CD4-positive, alpha-beta T cell treated with Interleukin-17A for 4 hours (primary cell): Measurements from ENCODE around the gene NCR2.
"Not testable (repeated sequence)": the region's sequence is repeated elsewhere in the genome, so short reads cannot be mapped to it uniquely, and the experiment has no call there.

Source experiments
- DNase-seq: peaks from one replicate; pipeline ENCODE4 v3.0.0-alpha.2; 2020; ENCODE audit warnings: mixed read lengths

NCR2 gene, protein sequence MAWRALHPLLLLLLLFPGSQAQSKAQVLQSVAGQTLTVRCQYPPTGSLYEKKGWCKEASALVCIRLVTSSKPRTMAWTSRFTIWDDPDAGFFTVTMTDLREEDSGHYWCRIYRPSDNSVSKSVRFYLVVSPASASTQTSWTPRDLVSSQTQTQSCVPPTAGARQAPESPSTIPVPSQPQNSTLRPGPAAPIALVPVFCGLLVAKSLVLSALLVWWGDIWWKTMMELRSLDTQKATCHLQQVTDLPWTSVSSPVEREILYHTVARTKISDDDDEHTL

DNA sequence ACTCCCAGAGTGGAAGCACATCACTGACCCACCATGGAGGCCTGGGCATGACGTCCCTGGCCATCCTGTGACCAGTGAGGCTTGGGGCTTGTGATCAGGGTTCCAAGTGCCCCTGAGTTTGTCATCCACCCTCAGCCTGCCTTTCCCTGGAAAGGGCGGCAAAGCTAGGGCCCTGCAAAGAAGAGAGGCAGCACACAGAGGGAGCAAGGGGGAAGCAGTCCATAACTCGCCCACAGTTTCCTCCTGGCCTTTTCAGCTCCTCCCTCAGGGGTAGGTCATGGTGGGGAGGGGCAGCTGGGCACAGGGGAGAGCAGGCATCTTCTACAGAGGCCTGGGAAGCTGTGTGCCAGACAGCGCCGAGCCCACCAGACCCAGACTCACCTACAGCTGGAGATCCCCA, at the start of gene NCR2:
Gene NCR2, plus strand, starts transcription at position 313 of the 400 bp plus-strand sequence. CDS start 269 bp downstream, outside the sequence.
- no peak for DNase-seq

DNA sequence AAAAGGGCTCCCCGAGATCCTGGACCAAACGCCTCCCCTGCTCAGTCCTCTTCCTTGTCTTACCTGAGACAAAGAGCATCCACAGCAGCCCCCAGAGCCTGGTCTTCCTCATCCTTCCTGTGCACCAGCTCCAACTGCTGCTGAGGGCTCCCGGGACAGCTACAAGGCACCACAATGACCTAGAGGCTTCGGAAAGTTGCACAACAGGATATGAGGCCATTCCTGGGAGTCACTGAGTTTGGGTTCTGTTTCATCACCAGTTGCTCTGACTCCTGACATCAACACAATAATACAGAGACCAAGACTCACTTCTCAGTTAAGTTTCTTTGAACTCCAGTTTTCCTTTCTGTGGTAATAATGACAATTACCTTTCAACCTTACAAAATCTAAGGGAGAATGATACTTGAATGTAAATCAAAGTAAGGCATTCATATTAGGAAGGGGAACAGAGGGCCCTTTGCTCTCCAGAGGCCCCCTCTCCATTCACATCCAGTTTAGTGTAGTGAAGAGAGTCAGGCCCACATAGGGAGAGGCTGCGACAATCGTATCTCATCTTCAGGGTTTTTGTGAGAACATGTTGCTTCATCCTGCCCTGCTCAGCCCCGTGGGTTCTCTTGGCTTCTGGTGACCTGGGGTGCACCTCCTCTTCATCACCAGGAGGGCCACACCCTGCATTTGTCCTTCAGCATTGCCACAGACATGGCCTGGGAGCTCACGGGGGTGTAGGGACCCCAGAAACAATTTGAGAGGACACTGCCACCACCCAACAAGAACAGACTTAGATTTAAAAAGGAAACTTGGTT, 48.7 kb upstream of the NCR2 start, which contains the start of gene TREM1:
Gene TREM1, minus strand, starts transcription at position 139 of the 803 bp plus-strand sequence. Its CDS starts 27 bp downstream, at position 112.
- no peak for DNase-seq

DNA sequence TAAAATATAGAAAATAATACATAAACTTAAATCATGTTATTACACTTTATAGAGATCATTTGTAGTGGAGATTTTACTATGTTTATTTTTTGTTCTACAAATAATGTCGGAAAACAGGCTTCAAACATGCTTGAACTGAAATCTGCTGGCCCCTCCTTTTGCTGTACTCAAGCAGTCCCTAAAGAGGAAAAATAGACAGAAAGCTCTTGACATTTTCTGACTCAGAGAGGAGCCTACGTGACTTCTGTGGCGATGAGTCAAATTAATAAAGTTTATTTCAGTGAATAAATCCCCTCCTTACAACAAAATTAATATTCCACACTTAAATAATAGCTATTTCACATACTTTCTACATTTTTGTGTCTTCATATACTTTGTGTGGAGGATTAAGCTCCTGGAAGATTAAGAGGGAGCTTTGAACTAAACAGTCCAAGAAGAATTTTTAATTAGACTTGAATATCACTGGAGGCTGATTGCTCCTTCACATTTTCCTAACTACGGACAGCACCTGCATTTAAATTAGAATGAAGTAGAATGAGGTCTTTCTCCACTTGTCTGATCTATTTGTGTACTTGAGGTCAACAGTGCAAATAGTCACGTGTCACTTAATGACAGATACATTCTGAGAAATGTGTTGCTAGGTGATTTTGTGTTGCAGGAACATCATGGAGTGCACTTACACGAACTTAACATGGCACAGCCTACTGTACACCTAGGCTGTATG, 47.2 kb upstream of the NCR2 start:
- DNase-seq, result no peak

DNA sequence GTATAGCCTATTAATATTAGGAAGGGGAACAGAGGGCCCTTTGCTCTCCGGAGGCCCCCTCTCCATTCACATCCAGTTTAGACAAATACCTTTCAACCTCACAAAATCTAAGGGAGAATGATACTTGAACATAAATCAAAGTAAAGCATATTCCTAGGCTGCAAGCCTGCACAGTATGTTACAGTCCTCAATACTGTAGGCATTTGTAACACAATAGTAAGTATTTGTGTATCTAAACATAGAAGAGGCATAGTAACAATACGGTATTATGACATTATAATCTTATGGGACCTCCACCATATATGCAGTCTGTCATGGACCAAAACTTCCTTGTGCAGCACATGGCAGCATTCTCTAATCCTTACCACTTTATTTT, 46.7 kb upstream of the NCR2 start:
- no peak for DNase-seq

DNA sequence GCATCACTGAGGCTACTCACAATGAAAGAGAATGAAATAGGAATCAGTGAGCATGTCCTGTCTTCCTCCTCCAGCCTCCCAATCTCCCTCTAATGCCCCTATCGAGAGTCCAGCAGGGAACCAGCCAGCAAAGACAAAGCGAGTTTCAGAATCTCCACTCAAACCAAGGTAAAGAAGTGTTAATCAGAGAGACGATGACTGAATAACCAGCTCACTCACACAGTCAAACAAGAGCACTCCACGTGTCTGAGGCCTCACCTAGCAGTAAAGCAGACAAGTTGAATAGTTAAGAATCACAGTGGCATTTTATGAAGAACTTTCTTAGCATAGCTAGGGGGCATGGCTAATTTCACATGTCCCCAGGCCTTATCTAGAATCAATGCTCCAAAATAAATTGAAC, 45.6 kb upstream of the NCR2 start:
- DNase-seq, result no peak

DNA sequence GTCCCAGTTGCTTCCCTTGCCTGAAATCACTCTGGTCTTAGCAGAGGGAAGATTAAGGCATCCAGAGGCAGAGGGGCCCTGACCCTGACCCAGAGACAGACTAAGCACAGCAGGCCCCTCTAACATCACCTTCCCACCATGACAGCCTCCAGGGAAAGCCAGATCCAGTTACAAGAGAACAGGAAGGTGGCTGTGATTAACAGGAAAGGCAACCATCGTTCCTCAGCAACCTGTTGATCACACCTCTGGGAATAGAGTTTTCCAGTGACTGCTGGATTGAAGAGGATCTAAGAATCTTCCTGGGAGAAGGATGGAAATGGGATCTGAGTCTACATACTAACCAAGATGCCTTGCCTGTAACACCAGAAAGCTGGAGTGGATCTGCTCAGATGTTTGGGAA, 43.7 kb upstream of the NCR2 start:
- DNase-seq, result no peak

DNA sequence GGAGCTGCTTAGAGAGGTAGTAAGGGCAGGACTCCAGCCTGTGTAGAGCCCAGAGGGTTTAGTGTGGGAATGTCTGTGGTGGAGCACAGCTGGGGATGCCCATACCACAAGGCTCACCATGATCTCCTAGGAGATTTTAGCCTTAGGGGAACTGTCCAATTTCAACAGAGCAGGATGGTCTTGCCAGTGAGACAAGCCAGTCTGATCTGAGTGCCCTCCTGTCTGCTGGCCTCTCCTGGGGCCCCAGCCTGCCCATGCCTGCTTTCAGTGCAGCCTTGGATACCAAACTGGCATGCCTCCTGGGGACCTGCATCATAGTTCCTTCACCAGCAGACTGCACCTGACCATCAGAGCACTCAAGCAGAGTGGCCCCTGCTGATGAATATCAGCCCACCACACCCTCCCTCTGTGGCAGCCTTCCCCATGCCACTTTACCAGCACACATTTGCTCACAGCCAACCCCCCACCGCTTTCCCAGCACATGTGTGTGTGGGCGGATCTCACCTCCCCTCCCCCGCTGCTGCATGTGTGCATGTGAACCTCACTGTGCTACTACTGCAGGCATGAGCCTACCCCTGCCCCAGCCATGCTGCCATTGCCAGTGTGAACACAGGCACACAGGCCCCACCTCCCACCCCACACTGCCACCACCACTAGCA, 41.1 kb upstream of the NCR2 start:
- no peak for DNase-seq

DNA sequence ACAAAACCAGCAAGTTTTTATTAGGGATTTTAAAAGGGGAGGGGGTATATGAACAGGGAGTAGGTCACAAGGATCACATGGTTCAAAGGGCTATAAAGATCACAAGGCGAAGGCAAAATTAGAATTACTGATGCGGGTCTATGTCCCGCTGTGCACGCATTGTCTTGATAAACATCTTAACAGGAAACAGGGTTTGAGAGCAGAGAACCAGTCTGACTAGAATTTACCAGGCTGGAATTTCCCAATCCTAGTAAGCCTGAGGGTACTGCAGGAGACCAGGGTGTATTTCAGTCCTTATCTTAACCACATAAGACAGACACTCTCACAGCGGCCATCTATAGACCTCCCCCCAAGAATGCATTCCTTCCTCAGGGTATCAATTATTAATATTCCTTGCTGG, 38.2 kb upstream of the NCR2 start:
- DNase-seq, result not testable (repeated sequence)

DNA sequence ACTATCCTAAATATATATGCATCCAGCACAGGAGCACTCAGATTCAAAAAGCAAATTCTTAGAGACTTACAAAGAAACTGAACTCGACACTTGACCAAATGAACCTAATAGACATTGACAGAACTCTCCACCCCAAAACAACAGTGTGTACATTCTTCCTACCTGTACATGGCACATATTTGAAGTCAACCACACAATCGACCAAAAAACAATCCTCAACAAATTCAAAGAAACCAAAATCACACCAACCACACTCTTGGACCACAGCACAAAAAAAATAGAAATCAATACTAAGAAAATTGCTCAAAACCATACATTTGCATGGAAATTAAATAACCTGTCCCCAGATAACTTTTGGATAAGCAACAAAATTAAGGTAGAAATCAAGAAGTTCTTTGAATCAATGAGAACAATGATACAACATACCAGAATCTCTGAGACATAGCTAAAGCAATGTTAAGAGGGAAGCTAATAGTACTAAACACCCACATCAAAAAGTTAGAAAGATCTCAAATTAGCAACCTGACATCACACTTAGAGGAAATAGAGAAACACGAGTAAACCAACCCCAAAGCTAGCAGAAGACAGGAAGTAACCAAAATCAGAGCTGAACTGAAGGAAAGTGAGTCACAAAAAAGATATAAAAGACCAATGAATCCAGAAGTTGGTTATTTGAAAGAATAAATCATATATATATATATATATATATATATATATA, 36.5 kb upstream of the NCR2 start:
- DNase-seq, result no peak

DNA sequence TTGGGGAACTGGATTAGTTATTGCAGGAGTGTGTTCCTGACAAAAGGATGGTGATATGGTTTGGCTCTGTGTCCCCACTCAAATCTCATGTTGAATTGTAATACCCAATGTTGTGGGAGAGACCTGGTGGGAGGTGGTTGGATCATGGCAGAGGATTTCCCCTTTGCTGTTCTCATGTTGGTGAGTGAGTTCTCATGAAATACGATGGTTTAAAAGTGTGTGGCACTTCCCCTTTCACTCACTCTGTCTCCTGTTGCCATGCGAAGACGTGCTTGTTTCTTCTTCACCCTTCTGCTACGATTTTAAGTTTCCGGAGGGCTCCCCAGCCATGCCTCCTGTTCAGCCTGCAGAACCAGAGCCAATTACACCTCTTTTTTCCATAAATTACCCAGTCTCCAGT, 32.8 kb upstream of the NCR2 start:
- DNase-seq, result no peak

DNA sequence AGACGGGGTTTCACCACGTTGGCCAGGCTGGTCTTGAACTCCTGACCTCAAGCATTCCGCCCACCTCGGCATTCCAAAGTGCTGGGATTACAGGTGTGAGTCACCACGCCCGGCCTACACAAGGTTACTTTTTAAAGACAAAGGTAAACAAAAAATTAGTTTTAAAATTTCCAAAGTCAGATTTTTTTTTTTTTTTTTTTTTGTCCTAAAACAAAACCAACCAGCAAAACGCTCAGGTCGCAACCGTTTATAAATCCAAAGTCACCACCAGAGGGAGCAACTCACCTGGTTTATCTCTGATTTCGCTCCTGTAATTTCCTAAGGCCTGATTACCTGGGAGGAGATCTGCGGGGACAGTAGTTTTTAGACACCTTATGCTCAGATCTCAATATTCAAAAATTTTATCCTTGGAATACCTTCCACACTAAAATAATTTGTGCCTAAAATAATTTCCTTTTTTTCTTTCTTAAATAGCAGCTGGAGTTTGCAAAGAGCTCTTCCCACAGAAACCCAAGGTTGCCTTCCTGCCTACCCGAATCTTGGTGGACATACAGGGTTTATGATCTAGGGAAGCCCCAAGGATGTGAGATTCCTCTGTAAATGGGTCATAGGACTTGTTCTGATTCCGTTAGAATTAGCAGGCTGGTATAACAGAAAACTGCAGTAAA, 29.1 kb upstream of the NCR2 start:
- DNase-seq, result peak; percentile 59

DNA sequence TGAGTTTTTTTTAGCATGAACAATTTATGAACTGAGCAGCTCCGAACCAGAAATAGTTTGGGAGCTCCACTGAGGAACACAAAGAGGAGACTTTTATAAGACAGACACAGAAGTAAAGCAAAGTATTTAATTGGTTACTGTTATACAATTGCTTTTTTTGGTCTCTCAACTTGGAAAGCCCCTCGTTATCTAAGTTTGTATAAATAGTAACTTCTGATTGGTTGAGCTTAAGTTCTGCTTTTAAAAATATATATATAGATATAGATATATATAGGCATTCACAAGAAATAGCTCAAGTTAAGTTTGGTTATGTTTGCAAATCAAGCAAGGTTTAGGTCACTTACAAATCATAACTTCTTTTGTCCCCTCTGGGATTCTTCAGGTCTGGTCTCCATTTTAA, 20.2 kb upstream of the NCR2 start:
- no peak for DNase-seq

DNA sequence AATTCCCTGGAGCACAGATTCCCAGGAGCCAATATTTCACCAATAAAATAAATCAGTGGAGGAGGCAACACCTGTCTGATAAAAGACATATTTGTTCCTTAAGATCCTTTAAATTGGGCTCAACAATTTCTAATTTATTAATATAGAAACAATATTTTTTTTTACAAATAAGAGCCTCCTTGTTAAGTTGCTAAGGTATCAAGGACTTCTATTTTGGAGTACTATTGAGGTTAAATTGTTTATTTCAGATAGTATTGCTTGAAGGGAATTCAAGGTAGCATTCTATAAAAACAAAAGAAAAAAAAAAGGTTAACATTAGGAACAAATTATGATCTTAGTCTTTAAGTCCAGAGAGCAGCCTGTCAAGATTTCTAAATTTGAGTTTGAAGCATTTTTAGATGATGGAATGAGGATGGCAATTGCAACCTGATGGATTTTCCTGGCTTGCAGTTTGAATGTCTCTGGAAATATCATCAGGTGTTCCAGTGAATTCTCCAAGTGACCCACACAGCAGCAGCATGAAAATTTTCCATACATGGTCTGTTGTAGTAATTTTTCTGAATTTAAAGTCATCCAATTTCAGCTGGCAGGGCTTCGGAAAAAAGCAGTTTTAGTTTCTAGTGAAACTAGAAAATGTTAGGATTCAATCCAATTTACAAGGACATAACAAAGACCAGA, 19.3 kb upstream of the NCR2 start:
- no peak for DNase-seq

DNA sequence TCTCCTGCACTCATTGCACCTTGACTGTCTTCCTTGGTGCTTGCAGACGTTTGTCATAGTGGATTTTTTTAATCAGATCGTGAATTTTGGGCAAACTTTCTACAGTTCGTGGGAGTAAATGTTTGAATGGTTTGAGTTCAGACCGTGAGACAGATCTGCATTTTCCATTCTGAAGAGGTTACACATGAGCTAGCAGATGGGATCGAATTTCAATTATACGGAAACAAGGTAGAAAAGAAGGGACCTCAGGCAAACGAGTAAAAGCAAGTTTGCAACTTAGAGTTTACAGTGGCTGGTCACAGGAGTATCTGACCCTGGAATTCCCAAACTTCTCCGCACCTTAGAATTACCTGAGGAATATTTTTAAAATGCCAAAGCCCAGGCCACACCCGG, 17.2 kb upstream of the NCR2 start:
- DNase-seq, result no peak

DNA sequence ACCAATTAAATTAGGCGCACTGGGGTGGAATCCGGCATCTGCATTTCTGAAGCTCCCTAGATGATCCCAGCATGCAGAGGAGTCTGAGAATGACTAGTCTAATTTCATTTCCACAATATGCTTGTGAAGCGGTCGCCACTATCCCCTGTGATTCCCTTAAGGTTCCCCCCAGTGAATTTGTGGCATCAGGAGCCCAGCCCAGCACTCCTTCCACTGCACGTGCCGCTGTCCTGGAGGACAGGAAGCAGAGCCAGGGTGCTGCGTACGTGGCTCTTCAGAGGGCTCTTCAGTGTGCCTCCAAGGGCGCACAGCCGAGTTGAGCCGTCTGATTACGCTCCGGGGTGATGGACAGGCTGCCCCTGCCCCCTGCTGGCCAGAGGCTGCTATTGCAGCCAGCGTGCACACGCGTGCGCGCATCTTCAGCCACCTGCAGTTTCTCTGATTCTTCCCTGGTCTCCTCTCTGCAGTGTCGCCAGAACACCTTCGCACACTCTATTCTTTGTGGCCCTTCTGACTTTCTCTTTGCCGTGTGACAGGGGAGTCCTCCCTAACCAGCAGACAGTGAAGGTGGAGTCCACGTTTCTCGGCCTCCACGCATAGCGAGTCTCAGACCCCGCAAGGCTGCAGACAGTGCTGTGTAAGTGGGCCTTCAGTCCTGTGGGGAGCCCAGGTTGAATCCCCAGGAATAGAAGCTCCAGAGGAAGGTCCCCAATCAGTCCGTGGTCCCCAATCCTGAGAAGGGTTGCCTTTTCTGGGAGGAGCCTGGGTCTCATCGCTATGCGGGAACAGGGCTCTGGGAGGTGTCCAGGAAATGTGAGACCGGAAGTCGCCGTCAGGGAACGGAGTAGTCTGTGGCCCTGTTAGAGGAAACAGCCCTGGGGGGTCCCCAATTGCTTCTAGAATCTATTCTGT, 16.5 kb upstream of the NCR2 start:
- peak; percentile 86 for DNase-seq

DNA sequence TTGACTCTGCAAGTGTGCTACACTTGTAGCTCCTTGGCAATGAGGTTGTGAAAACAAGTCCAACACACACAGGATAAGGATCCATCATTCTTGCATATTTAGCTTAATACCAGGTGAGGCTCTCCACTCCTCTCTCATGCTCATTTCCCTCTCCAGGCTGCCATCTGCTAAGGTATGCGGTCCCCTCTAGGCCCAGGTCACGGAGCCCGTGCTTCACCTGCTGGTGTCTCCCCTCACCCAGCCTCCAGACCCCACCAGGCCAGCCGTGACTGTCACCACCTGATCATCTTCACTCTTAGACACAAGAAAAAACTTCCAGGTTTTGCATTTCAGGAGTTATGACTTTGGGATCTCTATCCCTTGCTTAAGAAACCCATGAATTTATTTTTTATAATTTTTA, 14.2 kb upstream of the NCR2 start:
- no peak for DNase-seq

DNA sequence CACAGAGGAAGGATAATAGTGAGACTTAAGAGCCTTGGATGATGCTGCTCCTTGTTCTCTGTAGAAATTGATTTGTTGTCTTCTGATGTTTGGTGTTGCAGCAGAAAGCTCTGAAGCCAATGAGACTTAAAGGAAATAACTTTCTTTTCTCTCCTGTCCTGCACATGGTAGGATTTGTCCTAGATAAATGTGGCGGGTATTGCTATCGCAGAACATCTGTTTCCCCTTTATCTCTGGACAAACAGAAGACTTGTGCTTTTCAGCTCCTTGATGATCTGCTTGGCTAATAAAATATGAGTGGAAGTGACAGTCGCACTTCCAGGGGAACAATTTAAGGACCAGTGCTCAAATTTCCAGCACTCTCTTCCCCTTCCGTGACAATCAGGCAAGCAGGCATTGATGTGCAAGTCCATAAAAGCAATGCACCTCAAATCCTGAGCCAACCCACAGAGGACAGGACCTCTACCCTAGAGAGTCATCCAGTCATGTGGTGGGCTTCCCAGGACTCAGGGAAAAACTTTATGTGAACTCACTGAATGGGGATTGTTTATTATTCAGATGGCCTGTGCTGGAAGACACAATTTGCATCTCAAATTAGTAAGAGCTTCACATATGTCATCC, 9.9 kb upstream of the NCR2 start:
- no peak for DNase-seq

DNA sequence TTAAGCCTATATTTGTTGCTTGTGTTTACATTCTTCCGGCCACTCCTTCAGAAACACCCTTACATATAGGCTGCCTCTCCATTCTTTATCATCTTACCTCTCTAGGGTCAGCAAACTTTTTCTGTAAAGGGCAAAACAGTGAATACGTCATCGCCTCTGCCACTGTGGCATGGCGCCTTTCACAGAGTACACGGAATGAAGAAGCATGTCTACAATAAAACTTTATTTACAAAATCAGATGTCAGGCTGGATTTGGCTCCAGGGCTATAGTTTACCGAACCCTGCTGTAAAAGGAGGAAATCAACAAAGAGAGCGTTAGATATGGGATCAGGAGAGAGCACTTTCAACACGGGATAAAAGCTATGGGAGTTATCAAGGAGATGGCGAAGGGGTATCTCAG, 9.3 kb upstream of the NCR2 start:
- DNase-seq, result no peak

DNA sequence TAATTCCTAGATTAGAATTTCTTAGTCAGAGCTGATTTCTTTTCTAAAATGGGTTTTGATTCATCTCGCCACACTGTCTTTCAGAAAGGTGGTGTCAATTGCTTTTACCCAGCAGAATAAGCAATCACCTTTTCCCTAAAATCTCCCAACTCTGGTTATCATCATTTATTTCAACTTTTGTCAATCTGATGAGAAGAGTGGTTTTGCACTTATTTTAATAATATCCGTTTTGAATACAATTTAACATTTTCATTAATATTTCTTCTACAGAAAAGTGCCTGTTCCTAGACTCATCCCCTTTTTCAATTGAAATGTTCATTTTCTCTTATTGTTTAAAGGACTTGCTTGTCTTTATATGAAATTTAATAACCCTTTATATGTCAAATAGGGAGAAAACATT, 8.2 kb upstream of the NCR2 start:
- DNase-seq, result no peak
